Endodermal cell (in vitro differentiated cells): ENCODE data around the gene UFSP1. TPM values are rescaled to one million over a fixed set of nuclear protein-coding genes. Genes with fewer than 3 reads are reported as not detected.
"Not testable (repeated sequence)": the region's sequence is repeated elsewhere in the genome, so short reads cannot be mapped to it uniquely, and the experiment has no call there.

Experiments
- DNase-seq: peaks from one replicate; pipeline ENCODE4 v3.0.0-alpha.2; 2017
- H3K27ac ChIP-seq: 2 replicates; pipeline ENCODE4 v1.5.1; 2013; ENCODE audit warnings: mild to moderate bottlenecking, low read depth, low read length, moderate library complexity
- H3K27me3 ChIP-seq: 2 replicates; pipeline ENCODE4 v1.6.1; 2013; ENCODE audit warnings: mild to moderate bottlenecking, low read length, moderate library complexity; ENCODE audit not compliant: insufficient read depth, control insufficient read depth, poor library complexity, severe bottlenecking
- H3K36me3 ChIP-seq: 2 replicates; pipeline ENCODE4 v1.7.0; 2013; ENCODE audit warnings: mild to moderate bottlenecking, low read length, moderate library complexity; ENCODE audit not compliant: control insufficient read depth, insufficient read depth
- H3K4me1 ChIP-seq: one replicate; pipeline ENCODE4 v1.7.0; 2013; ENCODE audit warnings: low read length; ENCODE audit not compliant: control insufficient read depth, insufficient read depth
- H3K4me3 ChIP-seq: 2 replicates; pipeline ENCODE4 v1.5.1; 2013; ENCODE audit warnings: mild to moderate bottlenecking, low read length, moderate library complexity
- H3K9ac ChIP-seq: 2 replicates; pipeline ENCODE4 v1.6.1; 2013; ENCODE audit warnings: mild to moderate bottlenecking, low read length, moderate library complexity; ENCODE audit not compliant: poor library complexity, severe bottlenecking; ENCODE audit errors: extremely low read depth
- H3K9me3 ChIP-seq: 2 replicates; pipeline ENCODE4 v1.6.1; 2013; ENCODE audit warnings: mild to moderate bottlenecking, low read length, moderate library complexity; ENCODE audit not compliant: control insufficient read depth
- H3K27ac Mint-ChIP-seq: 2 replicates; pipeline ENCODE4 v1.8.0; 2020; ENCODE audit warnings: mixed read lengths
- H3K27me3 Mint-ChIP-seq: 2 replicates; pipeline ENCODE4 v1.8.0; 2021; ENCODE audit warnings: mild to moderate bottlenecking, mixed read lengths; ENCODE audit not compliant: insufficient read depth
- H3K36me3 Mint-ChIP-seq: 2 replicates; pipeline ENCODE4 v1.8.0; 2020; ENCODE audit warnings: low read depth, mixed read lengths
- H3K4me1 Mint-ChIP-seq: 2 replicates; pipeline ENCODE4 v1.8.0; 2020; ENCODE audit warnings: mixed read lengths
- H3K4me3 Mint-ChIP-seq: 2 replicates; pipeline ENCODE4 v1.8.0; 2020; ENCODE audit warnings: mild to moderate bottlenecking, moderate library complexity, mixed read lengths
- H3K9me3 Mint-ChIP-seq: 2 replicates; pipeline ENCODE4 v1.8.0; 2020; ENCODE audit warnings: mild to moderate bottlenecking, mixed read lengths
- CTCF ChIP-seq: fragments of 200-600 bp; sonication (generic); conservative IDR thresholded peaks from 2 replicates; pipeline ENCODE4 v1.5.0; 2021; ENCODE audit warnings: antibody characterized with exemption, mild to moderate bottlenecking
- WGBS, 2 experiments: methylation state at CpG; one replicate each; pipeline versions ENCODE4 v1.1.5 to v1.1.7; 2013; ENCODE audit warnings: missing lambda C conversion rate in 2 of 2, mixed read lengths in 1 of 2; ENCODE audit not compliant: insufficient coverage in 1 of 2, insufficient read length in 1 of 2; 5-methylcytosine and 5-hydroxymethylcytosine counted together
- long read RNA-seq, 4 experiments: library from polyadenylated mRNA in 2 of 4; library from RNA in 1 of 4; library from capped mRNA in 1 of 4; stranded (forward) in 3 of 4; unstranded in 1 of 4; transcript quantifications; one replicate each; pipeline ENCODE4 v2.0.0, GENCODE V29; 2020 to 2021; ENCODE audit warnings: inconsistent platforms in 1 of 4
- polyA plus RNA-seq, 2 experiments: library from polyadenylated mRNA; stranded (reverse); fragments of 50-300 nt; gene quantifications; one replicate each; pipeline ENCODE4 v1.2.3, GENCODE V29; 2013
- total RNA-seq, 2 donors: library from RNA; stranded (reverse); fragmentation: NEBNext Ultra II Directional in 1 of 2; extraction: Animal tissue kit (Norgen Biotek cat#: 25700) in 1 of 2; gene quantifications; 2 replicates in 1 of 2; 3 replicates in 1 of 2; pipeline ENCODE4 v1.2.1, GENCODE V29; 2021

The UFSP1 gene
- total RNA-seq = 1 to 10 TPM; 3.7 to 4.0 TPM
- polyA plus RNA-seq (2013, experiment 1 of 2) = 1.4 TPM
- polyA plus RNA-seq (2013, experiment 2 of 2) = 2.2 TPM
- long read RNA-seq, experiment 1 = 0 reads
- long read RNA-seq, experiment 2, partial matches to known transcripts = 0 of 4 reads
- long read RNA-seq, experiment 2, other reads (novel, unspliced or antisense) = 0 of 4 reads
- long read RNA-seq, experiment 3, transcript UFSP1-201 (1 exons, 996 nt) = major isoform, 6 of 6 reads
- long read RNA-seq, experiment 3, partial matches to known transcripts = 0 of 6 reads
- long read RNA-seq, experiment 3, other reads (novel, unspliced or antisense) = 0 of 6 reads
- long read RNA-seq, experiment 4, transcript UFSP1-201 (1 exons, 996 nt) = major isoform, 5 of 5 reads
- long read RNA-seq, experiment 4, partial matches to known transcripts = 0 of 5 reads
- long read RNA-seq, experiment 4, other reads (novel, unspliced or antisense) = 0 of 5 reads

- H3K9me3 ChIP-seq = no peaks in the 10 kb centered on the region
Observed at GRCh38 chr7:100888988-100889750, at the start of gene UFSP1. UFSP1 (minus strand) TSS chr7:100889715; CDS start chr7:100889271, 444 bp downstream.

GRCh38 chr7:100936167-100936566 is 46.7 kb upstream of the UFSP1 start:
- peaks cover 71% of the 10 kb centered on the region for H3K9me3 Mint-ChIP-seq

More at GRCh38 chr7:100888988-100889750, at the start of gene UFSP1:
- no peak for DNase-seq
- TF ChIP-seq CTCF = peak; percentile 37
- H3K36me3 Mint-ChIP-seq = peaks cover 46% of the 10 kb centered on the region
- no peaks in the 10 kb centered on the region for H3K27me3 Mint-ChIP-seq
- H3K36me3 ChIP-seq = peaks cover 48% of the 10 kb centered on the region
- peaks cover 2% of the 10 kb centered on the region for H3K4me1 ChIP-seq
- peak within 1 kb of the TSS; percentile 72 for H3K9ac ChIP-seq
- 5 to 11% methylated on average over 23 to 66 of the region's 73 CpGs for WGBS, 2 experiments
- peak within 1 kb of the TSS; percentile 98 for H3K27ac Mint-ChIP-seq
- no peaks in the 10 kb centered on the region for H3K9me3 Mint-ChIP-seq
- H3K4me3 ChIP-seq = peak within 1 kb of the TSS; percentile 79
- H3K27ac ChIP-seq = peak within 1 kb of the TSS; percentile 86
- peak within 1 kb of the TSS; percentile 71 for H3K4me3 Mint-ChIP-seq
- no peaks in the 10 kb centered on the region for H3K27me3 ChIP-seq
- peaks cover 26% of the 10 kb centered on the region for H3K4me1 Mint-ChIP-seq

GRCh38 chr7:100935381-100935780 is 45.9 kb upstream of the UFSP1 start:
- H3K9me3 Mint-ChIP-seq = peaks cover 70% of the 10 kb centered on the region
- 97% methylated on average over 2 of the region's 2 CpGs; no CpG with 5 or more reads in 1 of the 2 experiments for WGBS, 2 experiments

More at GRCh38 chr7:100936167-100936566, 46.7 kb upstream of the UFSP1 start:
- H3K9me3 ChIP-seq = peaks cover 23% of the 10 kb centered on the region
- H3K36me3 ChIP-seq, DNase-seq, H3K27me3 Mint-ChIP-seq, H3K27me3 ChIP-seq, H3K27ac ChIP-seq, H3K4me3 Mint-ChIP-seq, H3K4me3 ChIP-seq, H3K4me1 Mint-ChIP-seq, H3K9ac ChIP-seq, H3K27ac Mint-ChIP-seq, H3K4me1 ChIP-seq: not testable (repeated sequence)
- 85 to 96% methylated on average over 3 to 7 of the region's 7 CpGs for WGBS, 2 experiments
- peaks cover 49% of the 10 kb centered on the region for H3K36me3 Mint-ChIP-seq

GRCh38 chr7:100933734-100934133 is 44.2 kb upstream of the UFSP1 start:
- Mint-ChIP-seq H3K36me3 (peaks cover 41% of the 10 kb centered on the region), H3K4me3 (no peak overlapping the region), H3K9me3 (peaks cover 57% of the 10 kb centered on the region), H3K27ac (no peak overlapping the region), H3K4me1 (peaks cover 12% of the 10 kb centered on the region), H3K27me3 (peaks cover 1% of the 10 kb centered on the region)
- Histone ChIP-seq H3K27me3 (no peaks in the 10 kb centered on the region), H3K4me3 (no peak overlapping the region), H3K9ac (no peak overlapping the region), H3K27ac (no peak overlapping the region), H3K9me3 (peaks cover 28% of the 10 kb centered on the region), H3K36me3 (no peaks in the 10 kb centered on the region), H3K4me1 (no peaks in the 10 kb centered on the region)
- no peak for TF ChIP-seq CTCF
- DNase-seq = peak; percentile 66
- 88 to 100% methylated on average over 1 to 4 of the region's 4 CpGs for WGBS, 2 experiments

More at GRCh38 chr7:100935381-100935780, 45.9 kb upstream of the UFSP1 start:
- not testable (repeated sequence) for DNase-seq, H3K4me1 Mint-ChIP-seq, H3K4me3 ChIP-seq, H3K27ac Mint-ChIP-seq, H3K4me1 ChIP-seq, H3K27me3 Mint-ChIP-seq, H3K4me3 Mint-ChIP-seq, H3K27ac ChIP-seq, H3K27me3 ChIP-seq, H3K9ac ChIP-seq, H3K36me3 ChIP-seq
- H3K36me3 Mint-ChIP-seq = peaks cover 51% of the 10 kb centered on the region
- peaks cover 28% of the 10 kb centered on the region for H3K9me3 ChIP-seq
